GM10847 (cell line): ENCODE data around the gene HLCS.

Experiments
- POLR2A ChIP-seq: IDR thresholded peaks from 2 replicates; pipeline ENCODE4 v1.6.1; 2011; ENCODE audit not compliant: insufficient read length; ENCODE audit errors: extremely low read depth

The HLCS gene

DNA sequence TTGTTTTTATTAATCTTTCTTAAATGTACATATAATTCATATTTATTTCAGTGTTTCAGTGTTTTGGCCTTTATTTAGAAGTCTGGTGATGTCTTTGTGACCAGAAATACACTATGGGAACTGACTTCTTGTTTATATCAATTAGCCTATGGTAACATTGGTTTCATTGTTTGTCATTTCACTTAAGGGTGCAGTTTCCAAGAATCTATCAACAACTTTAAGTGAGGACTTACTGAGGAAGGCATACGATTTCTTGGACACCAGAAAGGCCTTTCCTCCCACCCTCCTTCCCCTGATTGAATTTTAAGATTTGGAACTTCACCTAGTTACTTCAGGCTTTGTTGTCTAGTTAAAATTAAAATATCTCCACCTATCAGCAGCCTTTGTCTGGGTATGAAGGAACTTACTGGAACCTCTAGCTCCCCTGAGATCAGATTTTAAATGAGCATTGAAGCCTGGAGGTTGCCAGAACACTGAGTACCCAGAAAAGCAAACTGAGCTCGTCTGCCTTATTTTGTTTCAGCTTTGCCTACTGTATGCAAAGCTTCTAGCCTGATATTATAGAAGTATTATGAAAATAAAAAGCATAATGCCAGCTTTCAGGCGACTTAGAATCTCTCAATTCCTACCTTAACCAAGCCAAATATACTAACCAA, 34.2 kb downstream of the HLCS start:
- no peak for TF ChIP-seq POLR2A

DNA sequence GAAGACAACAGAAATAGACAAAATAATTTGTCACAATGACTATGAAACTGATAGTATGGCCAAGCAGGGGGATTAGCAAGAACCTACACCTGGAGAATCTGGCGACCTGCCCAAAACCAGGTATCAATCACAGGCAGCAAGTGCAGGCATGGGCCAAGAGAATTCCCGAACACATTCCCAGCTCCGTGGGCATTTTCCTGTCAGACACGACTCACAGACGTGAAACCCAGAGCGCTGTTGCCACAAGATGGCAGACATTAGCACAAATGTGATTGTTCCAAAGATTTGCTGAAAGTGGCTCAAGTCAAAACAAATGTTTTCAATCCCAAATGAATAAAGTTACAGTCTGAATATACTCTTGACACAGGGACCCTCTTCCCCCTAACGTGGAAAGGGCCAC, 36.8 kb downstream of the HLCS start:
- TF ChIP-seq POLR2A: no peak

DNA sequence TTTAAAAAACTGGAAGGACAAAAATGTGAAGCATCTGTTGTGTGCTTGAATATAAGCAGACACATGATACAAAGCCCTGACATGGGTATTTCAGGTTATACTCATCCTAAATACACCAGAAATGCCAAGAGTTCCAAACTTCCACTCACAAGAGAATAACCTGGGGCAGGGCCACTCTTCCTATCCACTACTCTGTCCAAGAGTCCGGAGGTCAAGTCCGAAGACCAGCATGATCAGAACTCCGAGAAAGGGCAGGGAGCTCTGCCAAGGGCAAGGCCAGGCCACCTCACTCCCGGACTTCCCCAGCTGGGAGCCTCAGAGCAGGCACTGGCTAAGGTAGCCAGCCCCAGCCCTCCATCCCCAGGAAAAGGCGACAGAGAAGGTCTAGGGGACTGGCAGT, 37.5 kb downstream of the HLCS start:
- no peak for TF ChIP-seq POLR2A

DNA sequence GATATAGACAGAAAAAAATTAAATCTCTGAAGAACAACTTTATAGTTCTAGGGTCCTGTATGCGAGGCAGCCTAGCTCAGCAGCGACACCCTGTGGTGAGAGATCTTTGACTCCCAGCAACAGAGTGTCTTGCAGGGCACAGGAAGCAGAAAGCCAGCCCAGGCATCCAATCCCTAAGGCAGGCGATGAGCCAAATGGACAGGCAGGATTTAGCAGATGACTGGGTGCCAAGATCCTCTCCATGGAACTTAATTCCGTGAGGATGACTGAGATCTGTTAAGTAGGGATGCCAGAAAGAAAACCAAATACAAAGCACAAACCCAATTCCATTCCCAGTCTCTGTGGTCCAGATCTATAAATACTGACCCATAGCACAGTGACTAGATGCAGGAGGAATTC, 38.8 kb downstream of the HLCS start:
- TF ChIP-seq POLR2A: no peak

- no peak for TF ChIP-seq POLR2A
Measured at GRCh38 chr21:36926989-36927718, 39.3 kb downstream of the HLCS start.

DNA sequence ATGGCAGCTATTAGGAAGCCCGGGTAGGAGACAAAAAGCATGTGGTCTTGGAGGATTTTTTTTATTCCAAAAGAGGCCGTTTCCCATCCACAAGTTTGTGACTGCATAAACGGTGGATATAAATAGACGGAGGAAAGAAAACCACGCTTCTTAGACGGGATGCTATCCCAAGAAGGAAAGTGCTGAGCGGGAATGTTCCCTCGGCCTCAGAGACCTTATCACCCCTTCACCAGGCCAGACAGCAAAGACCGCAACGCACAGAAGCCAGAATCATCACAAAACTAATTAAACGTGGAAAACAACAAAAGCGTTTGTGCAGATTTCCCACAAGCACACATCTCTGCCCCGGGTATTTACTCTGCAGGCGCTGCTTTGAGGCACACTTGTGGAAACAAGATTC, 43.2 kb downstream of the HLCS start:
- no peak for TF ChIP-seq POLR2A

DNA sequence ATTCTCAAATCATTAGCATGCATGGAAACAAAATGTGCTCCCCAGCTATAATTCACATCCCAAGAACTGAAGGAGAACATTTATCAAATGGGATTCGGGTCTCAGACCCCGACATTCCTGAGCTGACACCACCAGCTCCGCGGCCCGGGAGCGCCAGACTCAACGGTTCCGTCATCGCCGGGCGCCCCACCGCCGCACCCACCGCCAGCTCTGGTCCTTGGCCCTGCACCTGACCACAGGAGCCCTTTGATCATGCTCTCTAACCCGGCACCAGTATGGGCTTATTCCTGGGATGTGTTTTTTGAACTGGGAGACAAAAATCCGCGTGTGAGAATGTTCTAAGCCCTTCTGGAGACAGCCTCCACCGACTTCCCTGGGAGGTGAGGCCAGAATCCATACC, 43.6 kb downstream of the HLCS start:
- TF ChIP-seq POLR2A: no peak

DNA sequence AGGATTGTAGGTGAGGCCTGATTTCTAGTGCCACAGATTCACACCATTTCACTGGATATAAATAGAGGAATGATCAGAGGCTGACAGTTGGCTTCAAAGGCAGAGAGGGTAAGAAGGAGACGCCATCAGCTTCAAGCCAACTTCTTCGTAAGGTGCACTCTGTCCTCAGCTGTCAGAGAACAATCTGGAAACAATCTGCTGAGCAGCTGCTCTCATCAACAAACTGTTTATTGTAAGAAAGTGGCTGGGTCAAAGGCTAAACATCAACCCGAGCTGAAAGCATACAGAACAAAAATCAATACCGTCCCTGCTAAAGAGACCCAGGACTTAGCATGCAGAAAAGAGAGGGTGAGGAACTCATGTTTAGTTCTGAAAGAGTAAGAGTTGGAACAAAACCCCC, 48.2 kb downstream of the HLCS start:
- no peak for TF ChIP-seq POLR2A

GRCh38 chr21:36917471-36918158, 48.9 kb downstream of the HLCS start:
- TF ChIP-seq POLR2A: no peak

GRCh38 chr21:36916718-36917117, 49.8 kb downstream of the HLCS start:
- no peak for TF ChIP-seq POLR2A

- no peak for TF ChIP-seq POLR2A
Measured at GRCh38 chr21:36915696-36916245, 50.7 kb downstream of the HLCS start.

DNA sequence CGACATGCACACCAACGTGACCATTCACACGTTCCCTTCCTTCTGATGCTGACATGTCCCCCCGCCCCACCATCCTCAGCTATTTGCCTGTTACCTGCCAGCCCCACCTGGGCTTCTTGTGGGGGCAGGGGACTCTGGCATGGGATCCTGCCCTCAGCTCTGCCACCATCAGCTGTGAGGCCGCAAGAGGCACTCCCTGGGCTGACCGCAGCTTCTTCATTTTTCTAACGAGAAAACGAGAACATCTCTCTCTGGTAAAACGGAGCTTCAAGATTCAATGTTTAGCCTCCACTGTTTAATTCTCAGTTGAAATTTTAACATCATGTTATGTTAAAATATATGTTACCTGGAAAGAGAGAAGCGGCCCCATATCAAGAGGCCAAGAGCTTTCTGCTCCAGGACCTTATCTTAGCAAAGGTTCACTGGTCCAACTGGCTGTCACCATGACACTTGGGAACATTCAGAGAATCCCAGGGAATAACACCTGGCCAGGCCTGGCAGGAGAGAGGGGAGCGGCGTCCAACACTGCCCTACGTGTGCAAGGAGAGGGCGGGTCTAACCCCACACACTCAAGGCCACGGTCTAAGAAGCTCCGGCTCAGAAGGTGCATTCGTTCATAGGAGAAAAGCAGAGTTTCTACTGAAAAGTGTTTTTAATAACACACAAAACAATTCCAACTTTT, 51.3 kb downstream of the HLCS start:
- TF ChIP-seq POLR2A: no peak

DNA sequence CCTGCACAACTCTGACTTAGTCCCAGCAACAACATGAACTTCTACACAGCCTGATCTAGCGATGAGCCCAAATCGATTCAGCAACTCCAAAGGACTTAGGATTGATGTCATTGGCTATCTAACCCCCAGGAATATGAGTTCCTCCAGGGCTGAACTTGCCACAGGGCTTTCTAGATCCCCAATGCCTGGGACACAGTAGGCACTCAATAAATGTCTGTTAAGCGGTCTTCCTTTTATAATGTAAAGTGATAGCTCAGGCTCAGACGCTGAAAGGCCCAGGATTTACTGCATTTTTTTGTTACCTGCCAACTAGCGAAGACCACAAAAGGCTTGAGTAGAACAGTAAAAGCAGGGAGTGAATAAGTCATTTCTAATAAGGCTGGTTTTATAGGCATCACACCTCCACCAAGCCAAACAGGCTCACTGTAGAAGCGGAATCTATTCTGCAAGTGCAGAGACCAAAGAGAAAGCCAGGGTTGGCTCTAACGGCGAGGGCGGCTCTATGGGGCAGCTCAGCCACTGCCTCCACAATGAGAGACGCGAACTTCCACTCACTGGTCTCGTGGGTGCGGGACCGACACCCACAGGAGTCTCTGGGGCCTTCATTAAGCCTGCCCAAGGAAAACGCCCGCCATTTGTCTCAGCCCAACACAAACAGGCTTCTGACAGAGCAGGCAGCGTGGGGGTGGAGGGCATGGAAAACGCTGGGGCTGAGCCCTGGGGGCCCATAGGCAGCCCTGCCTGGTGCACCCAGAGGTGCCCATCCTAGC, 52.0 kb downstream of the HLCS start:
- TF ChIP-seq POLR2A: no peak

DNA sequence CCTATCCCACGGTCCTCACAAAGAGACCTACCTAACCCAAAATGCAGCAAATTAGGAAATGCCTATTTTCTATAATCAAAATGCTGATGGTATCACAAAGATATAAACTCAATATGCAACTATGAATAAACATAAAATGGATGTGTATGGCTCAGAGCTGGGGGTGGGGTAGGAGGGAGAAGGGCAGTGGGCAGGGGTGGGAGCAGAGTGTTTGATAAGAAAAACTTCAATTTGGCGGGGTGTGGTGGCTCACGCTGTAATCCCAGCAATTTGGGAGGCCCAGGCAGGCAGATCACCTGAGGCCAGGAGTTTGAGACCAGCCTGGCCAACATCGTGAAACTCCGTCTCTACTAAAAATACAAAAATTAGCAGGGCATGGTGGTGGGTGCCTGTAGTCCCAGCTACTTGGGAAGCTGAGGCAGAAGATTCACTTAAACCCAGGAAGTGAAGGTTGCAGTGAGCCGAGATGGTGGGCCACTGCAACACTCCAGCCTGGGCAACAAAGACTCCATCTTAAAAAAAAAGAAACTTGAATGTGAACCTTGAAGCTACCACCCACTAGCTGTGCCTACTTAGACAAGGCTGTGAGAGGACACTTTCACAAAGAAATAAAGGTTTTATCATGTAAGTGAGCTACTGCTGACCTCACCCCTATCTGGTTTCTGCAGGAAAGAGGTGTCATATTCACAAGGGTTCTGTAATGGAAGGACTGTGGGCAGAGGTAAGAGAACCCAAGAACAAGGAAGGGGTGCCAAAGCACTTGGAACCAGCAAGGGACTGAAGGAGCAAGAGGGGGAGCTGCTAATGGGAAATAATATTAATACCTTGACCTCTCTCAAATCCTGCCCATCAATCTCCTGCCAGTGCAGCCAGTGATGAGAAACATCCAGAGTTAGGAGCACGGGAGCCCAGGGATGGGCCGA, 53.0 kb downstream of the HLCS start:
- TF ChIP-seq POLR2A: no peak
